ENCODE measurements around the gene MLYCD.
"Not testable (repeated sequence)": the region's sequence is repeated elsewhere in the genome, so short reads cannot be mapped to it uniquely, and the experiment has no call there.

Gene MLYCD

DNA sequence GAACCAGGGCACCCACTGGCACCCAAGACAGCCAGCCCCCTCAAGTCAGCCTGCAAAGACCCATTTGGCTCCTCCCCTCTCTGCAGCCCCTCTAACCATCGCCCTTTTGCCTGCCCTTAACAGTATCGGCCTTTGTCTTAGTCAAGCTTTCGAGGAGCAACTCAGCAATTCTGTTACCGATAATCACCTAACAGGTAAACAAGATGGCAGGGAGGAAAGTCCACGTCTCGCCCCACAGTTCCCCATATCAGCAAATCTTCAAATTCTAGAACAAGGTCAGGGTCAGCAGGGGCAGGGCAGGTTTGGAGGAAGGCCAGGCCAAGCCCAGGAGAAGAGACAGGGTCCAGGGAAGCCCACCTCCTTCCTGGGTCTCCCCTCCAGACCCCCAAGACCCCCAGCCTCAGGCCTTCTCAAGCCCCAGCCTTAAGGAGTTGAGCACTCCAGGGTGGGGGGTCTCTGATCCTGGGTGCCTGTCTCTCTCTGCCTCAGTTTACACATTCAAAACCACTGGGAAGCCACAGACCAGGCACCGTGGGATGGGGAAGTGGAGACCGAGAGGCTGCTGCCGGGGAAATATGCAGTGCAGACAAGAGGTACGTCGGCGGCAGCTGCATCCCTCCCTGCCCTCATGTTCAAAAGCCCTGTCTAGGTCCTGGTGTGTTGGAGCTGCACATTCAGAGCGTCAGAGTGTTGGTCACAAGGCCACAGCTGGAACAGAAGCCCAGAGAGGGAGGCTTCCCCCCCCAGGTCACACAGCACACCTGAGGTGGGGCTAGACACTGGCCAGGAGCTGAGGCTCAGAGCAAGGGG, 50.2 kb downstream of the MLYCD start:
- peak overlapping the region in 1 of 2 experiments; percentile 76 for H3K23ac ChIP-seq (ENCODE audit: low read length in 2 of 2)

DNA sequence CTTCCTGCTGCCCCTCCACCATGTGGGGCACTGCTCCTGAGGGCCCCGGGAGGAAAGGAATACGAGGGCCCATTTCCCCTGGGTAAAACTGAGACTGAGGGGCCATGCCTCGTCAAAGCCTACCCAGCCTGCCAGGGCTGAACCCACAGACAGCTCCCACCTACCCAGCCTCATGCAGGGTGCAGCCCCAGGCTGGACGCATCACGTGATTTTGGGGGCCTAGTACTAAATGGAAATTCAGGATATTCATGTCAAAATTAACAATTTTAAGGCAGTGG, 50.7 kb downstream of the MLYCD start:
- H2BK5ac ChIP-seq (ENCODE audit: low read depth, low read length, poor library complexity, severe bottlenecking), result no peak overlapping the region
- no peak overlapping the region for H3K4me3 ChIP-seq (ENCODE audit: insufficient read depth in 1 of 2, low read depth in 1 of 2, low read length in 2 of 2)
- H2BK12ac ChIP-seq (ENCODE audit: low read length in 2 of 2), result no peak overlapping the region
- no peak for DNase-seq
- H3K14ac ChIP-seq (ENCODE audit: low read length in 2 of 2), result peak overlapping the region in 1 of 2 experiments; percentile 49
- no peak overlapping the region for H3K4ac ChIP-seq (ENCODE audit: low read depth in 1 of 2, low read length in 2 of 2)
- H4K91ac ChIP-seq (ENCODE audit: low read length), result no peak overlapping the region
- no peak overlapping the region for H2BK15ac ChIP-seq (ENCODE audit: low read depth, poor library complexity, severe bottlenecking)
- no peak overlapping the region for H2BK120ac ChIP-seq (ENCODE audit: low read depth, low read length)
- H3K9me3 ChIP-seq (ENCODE audit: control insufficient read depth, low read length), result no peaks in the 10 kb centered on the region
- H3K27ac ChIP-seq (ENCODE audit: low read length, poor library complexity, severe bottlenecking), result no peak overlapping the region
- no peak overlapping the region for H3K18ac ChIP-seq (ENCODE audit: low read depth in 1 of 2, low read length in 2 of 2)
- no peak overlapping the region for H3K4me2 ChIP-seq (ENCODE audit: low read length, poor library complexity, severe bottlenecking)
- no peak overlapping the region for H4K8ac ChIP-seq (ENCODE audit: low read length)
- H3K36me3 ChIP-seq (ENCODE audit: control insufficient read depth in 1 of 2, insufficient read depth in 2 of 2, low read depth in 1 of 2, low read length in 2 of 2), result no peaks in the 10 kb centered on the region
- WGBS, result 79% methylated on average over 5 of the region's 5 CpGs
- H2AK5ac ChIP-seq (ENCODE audit: low read length, severe bottlenecking), result no peak overlapping the region
- H3K9ac ChIP-seq (ENCODE audit: low read length), result no peak overlapping the region
- H3K27me3 ChIP-seq (ENCODE audit: control insufficient read depth in 1 of 2, insufficient read depth in 1 of 2, low read length in 2 of 2), result peaks cover 3% of the 10 kb centered on the region in 2 experiments
- H3K23ac ChIP-seq (ENCODE audit: low read length in 2 of 2), result no peak overlapping the region
- no peak overlapping the region for H2AFZ ChIP-seq (ENCODE audit: low read depth, low read length)
- H3K4me1 ChIP-seq (ENCODE audit: control insufficient read depth, insufficient read depth, low read depth, low read length), result peaks cover 27% of the 10 kb centered on the region
- no peaks in the 10 kb centered on the region for H3K79me1 ChIP-seq (replicated peaks; ENCODE audit: low read length, poor library complexity, severe bottlenecking)

More for the DNA sequence above, 50.2 kb downstream of the MLYCD start:
- peak overlapping the region in 1 of 2 experiments; percentile 24 for H2BK12ac ChIP-seq (ENCODE audit: low read length in 2 of 2)
- peaks cover 3% of the 10 kb centered on the region in 2 experiments for H3K27me3 ChIP-seq (ENCODE audit: control insufficient read depth in 1 of 2, insufficient read depth in 1 of 2, low read length in 2 of 2)
- no peak for DNase-seq
- H3K4me3 ChIP-seq (ENCODE audit: insufficient read depth in 1 of 2, low read depth in 1 of 2, low read length in 2 of 2), result no peak overlapping the region
- WGBS, result 88% methylated on average over 13 of the region's 13 CpGs
- H3K14ac ChIP-seq (ENCODE audit: low read length in 2 of 2), result peak overlapping the region in 1 of 2 experiments; percentile 49
- H3K9me3 ChIP-seq (ENCODE audit: control insufficient read depth, low read length), result no peaks in the 10 kb centered on the region
- no peak overlapping the region for H2AK5ac ChIP-seq (ENCODE audit: low read length, severe bottlenecking)
- H3K4ac ChIP-seq (ENCODE audit: low read depth in 1 of 2, low read length in 2 of 2), result no peak overlapping the region
- H2BK15ac ChIP-seq (ENCODE audit: low read depth, poor library complexity, severe bottlenecking), result no peak overlapping the region
- H4K8ac ChIP-seq (ENCODE audit: low read length), result no peak overlapping the region
- no peaks in the 10 kb centered on the region for H3K36me3 ChIP-seq (ENCODE audit: control insufficient read depth in 1 of 2, insufficient read depth in 2 of 2, low read depth in 1 of 2, low read length in 2 of 2)
- no peak overlapping the region for H3K9ac ChIP-seq (ENCODE audit: low read length)
- no peak overlapping the region for H3K27ac ChIP-seq (ENCODE audit: low read length, poor library complexity, severe bottlenecking)
- no peak overlapping the region for H4K91ac ChIP-seq (ENCODE audit: low read length)
- H3K79me1 ChIP-seq (replicated peaks; ENCODE audit: low read length, poor library complexity, severe bottlenecking), result no peaks in the 10 kb centered on the region
- no peak overlapping the region for H3K18ac ChIP-seq (ENCODE audit: low read depth in 1 of 2, low read length in 2 of 2)
- H2BK5ac ChIP-seq (ENCODE audit: low read depth, low read length, poor library complexity, severe bottlenecking), result no peak overlapping the region
- no peak overlapping the region for H2AFZ ChIP-seq (ENCODE audit: low read depth, low read length)
- no peak overlapping the region for H3K4me2 ChIP-seq (ENCODE audit: low read length, poor library complexity, severe bottlenecking)
- H2BK120ac ChIP-seq (ENCODE audit: low read depth, low read length), result no peak overlapping the region
- peaks cover 24% of the 10 kb centered on the region for H3K4me1 ChIP-seq (ENCODE audit: control insufficient read depth, insufficient read depth, low read depth, low read length)

DNA sequence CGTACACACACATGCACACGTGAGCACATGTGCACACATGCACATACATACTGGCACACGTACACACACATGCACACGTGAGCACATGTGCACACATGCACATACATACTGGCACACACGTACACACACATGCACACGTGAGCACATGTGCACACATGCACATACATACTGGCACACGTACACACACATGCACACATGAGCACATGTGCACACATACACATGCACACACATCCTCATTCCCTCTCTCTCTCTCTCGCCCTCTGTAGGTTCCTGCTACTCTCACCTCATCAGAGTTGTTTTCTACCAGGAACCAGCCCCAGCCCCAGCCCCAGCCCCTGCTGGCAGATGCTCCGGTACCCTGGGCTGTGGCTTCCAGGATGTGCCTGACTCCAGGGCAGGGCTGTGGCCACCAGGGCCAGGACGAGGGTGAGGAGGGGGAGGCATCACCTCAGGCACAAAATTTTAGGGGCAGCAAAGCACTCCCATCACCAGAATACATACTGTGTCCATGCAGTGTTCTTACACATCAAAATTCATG, 52.0 kb downstream of the MLYCD start:
- H3K18ac ChIP-seq (ENCODE audit: low read depth in 1 of 2, low read length in 2 of 2); H2BK12ac ChIP-seq (ENCODE audit: low read length in 2 of 2); H3K23ac ChIP-seq (ENCODE audit: low read length in 2 of 2); H3K4me3 ChIP-seq (ENCODE audit: insufficient read depth in 1 of 2, low read depth in 1 of 2, low read length in 2 of 2); H2BK15ac ChIP-seq (ENCODE audit: low read depth, poor library complexity, severe bottlenecking); H3K27me3 ChIP-seq (ENCODE audit: control insufficient read depth in 1 of 2, insufficient read depth in 1 of 2, low read length in 2 of 2); H3K4me2 ChIP-seq (ENCODE audit: low read length, poor library complexity, severe bottlenecking); H4K91ac ChIP-seq (ENCODE audit: low read length); H3K4ac ChIP-seq (ENCODE audit: low read depth in 1 of 2, low read length in 2 of 2); H2BK5ac ChIP-seq (ENCODE audit: low read depth, low read length, poor library complexity, severe bottlenecking); H3K14ac ChIP-seq (ENCODE audit: low read length in 2 of 2); H3K9me3 ChIP-seq (ENCODE audit: control insufficient read depth, low read length); DNase-seq; H2AK5ac ChIP-seq (ENCODE audit: low read length, severe bottlenecking); H3K9ac ChIP-seq (ENCODE audit: low read length); H3K79me1 ChIP-seq (replicated peaks; ENCODE audit: low read length, poor library complexity, severe bottlenecking); H2BK120ac ChIP-seq (ENCODE audit: low read depth, low read length); H3K27ac ChIP-seq (ENCODE audit: low read length, poor library complexity, severe bottlenecking); H3K36me3 ChIP-seq (ENCODE audit: control insufficient read depth in 1 of 2, insufficient read depth in 2 of 2, low read depth in 1 of 2, low read length in 2 of 2); H4K8ac ChIP-seq (ENCODE audit: low read length); H2AFZ ChIP-seq (ENCODE audit: low read depth, low read length): not testable (repeated sequence)
- H3K4me1 ChIP-seq (ENCODE audit: control insufficient read depth, insufficient read depth, low read depth, low read length), result peaks cover 33% of the 10 kb centered on the region
- WGBS, result 82% methylated on average over 4 of the region's 10 CpGs

DNA sequence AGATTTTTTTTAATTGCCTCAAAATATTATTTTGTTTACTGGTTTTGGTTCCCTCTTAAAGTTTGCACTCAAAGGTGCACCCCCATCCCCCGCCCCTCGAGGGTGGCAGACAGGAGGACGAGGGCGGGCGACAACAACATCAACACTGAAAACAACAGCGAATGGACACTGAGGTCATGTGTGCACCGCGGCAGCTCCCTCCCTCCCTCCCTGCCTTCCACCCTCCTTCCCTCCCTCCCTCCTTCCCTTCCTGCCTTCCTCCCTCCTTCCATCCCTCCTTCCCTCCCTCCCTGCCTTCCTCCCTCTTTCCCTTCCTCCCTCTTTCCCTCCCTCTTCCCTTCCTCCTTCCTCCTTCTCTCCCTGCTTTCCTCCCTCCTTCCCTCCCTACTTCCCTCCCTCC, 52.6 kb downstream of the MLYCD start:
- H3K27ac ChIP-seq (ENCODE audit: low read length, poor library complexity, severe bottlenecking), result no peak overlapping the region
- no peaks in the 10 kb centered on the region for H3K9me3 ChIP-seq (ENCODE audit: control insufficient read depth, low read length)
- H2AFZ ChIP-seq (ENCODE audit: low read depth, low read length), result no peak overlapping the region
- no peaks in the 10 kb centered on the region for H3K36me3 ChIP-seq (ENCODE audit: control insufficient read depth in 1 of 2, insufficient read depth in 2 of 2, low read depth in 1 of 2, low read length in 2 of 2)
- H3K4me1 ChIP-seq (ENCODE audit: control insufficient read depth, insufficient read depth, low read depth, low read length), result peaks cover 29% of the 10 kb centered on the region
- H3K18ac ChIP-seq (ENCODE audit: low read depth in 1 of 2, low read length in 2 of 2), result no peak overlapping the region
- H3K4me3 ChIP-seq (ENCODE audit: insufficient read depth in 1 of 2, low read depth in 1 of 2, low read length in 2 of 2), result no peak overlapping the region
- no peak overlapping the region for H3K23ac ChIP-seq (ENCODE audit: low read length in 2 of 2)
- H3K14ac ChIP-seq (ENCODE audit: low read length in 2 of 2), result no peak overlapping the region
- H2BK15ac ChIP-seq (ENCODE audit: low read depth, poor library complexity, severe bottlenecking), result no peak overlapping the region
- peaks cover 2 to 3% of the 10 kb centered on the region in 2 experiments for H3K27me3 ChIP-seq (ENCODE audit: control insufficient read depth in 1 of 2, insufficient read depth in 1 of 2, low read length in 2 of 2)
- peaks cover 3% of the 10 kb centered on the region for H3K79me1 ChIP-seq (replicated peaks; ENCODE audit: low read length, poor library complexity, severe bottlenecking)
- H2BK5ac ChIP-seq (ENCODE audit: low read depth, low read length, poor library complexity, severe bottlenecking), result no peak overlapping the region
- H4K91ac ChIP-seq (ENCODE audit: low read length), result no peak overlapping the region
- H4K8ac ChIP-seq (ENCODE audit: low read length), result no peak overlapping the region
- DNase-seq, result no peak
- H3K4ac ChIP-seq (ENCODE audit: low read depth in 1 of 2, low read length in 2 of 2), result no peak overlapping the region
- H2AK5ac ChIP-seq (ENCODE audit: low read length, severe bottlenecking), result no peak overlapping the region
- no peak overlapping the region for H3K4me2 ChIP-seq (ENCODE audit: low read length, poor library complexity, severe bottlenecking)
- WGBS, result 74% methylated on average over 8 of the region's 8 CpGs
- H3K9ac ChIP-seq (ENCODE audit: low read length), result no peak overlapping the region
- H2BK12ac ChIP-seq (ENCODE audit: low read length in 2 of 2), result no peak overlapping the region
- no peak overlapping the region for H2BK120ac ChIP-seq (ENCODE audit: low read depth, low read length)
